A549 (cell line): ENCODE results near the gene EGFL7. TPM values are rescaled to one million over a fixed set of nuclear protein-coding genes. Genes with fewer than 3 reads are reported as not detected.

Experiments
- ATAC-seq, 2 experiments: fragments of 200-7000 bp in 1 of 2; fragments of >200 bp in 1 of 2; cut with Nextera tagmentation in 1 of 2; cut with Tn5 transposase in 1 of 2; 3 replicates each; pipeline versions ENCODE4 v1.8.0 to v1.9.1; 2018 to 2020; ENCODE audit warnings: mild to moderate bottlenecking in 1 of 2, moderate library complexity in 1 of 2
- CTCF ChIA-PET: fragments of 300-600 bp; sonication (Branson Sonifier 250); formaldehyde crosslinking; extraction: SDS; loops from one replicate; lab custom pipeline; 2021; ENCODE audit warnings: antibody characterized with exemption, inconsistent platforms; lab: Yijun Ruan, JAX
- POLR2A ChIA-PET: fragments of 350-600 bp; formaldehyde crosslinking; extraction: SDS; loops from one replicate; lab custom pipeline; 2021; ENCODE audit warnings: antibody characterized with exemption, inconsistent platforms; lab: Yijun Ruan, JAX
- DNase-seq, 2 experiments: peaks; one replicate each; pipeline versions ENCODE4 v3.0.0 to v3.0.0-alpha.2; 2011 to 2016; ENCODE audit warnings: low read depth in 1 of 2, low spot score in 1 of 2
- FAIRE-seq: peaks from 2 replicates; lab custom pipeline; 2011; peaks lifted over from hg19 to GRCh38; lab: Jason Lieb, UNC
- H3K27ac ChIP-seq, 2 experiments: fragments of >200 bp; sonication (Bioruptor Twin); formaldehyde crosslinking; 3 replicates each; pipeline ENCODE4 v1.5.1; 2016 to 2017
- H3K4me1 ChIP-seq: fragments of >200 bp; sonication (Bioruptor Twin); formaldehyde crosslinking; 3 replicates; pipeline ENCODE4 v1.6.1; 2016
- H3K4me2 ChIP-seq: fragments of >200 bp; sonication (Bioruptor Twin); formaldehyde crosslinking; 3 replicates; pipeline ENCODE4 v1.6.1; 2016
- H3K4me3 ChIP-seq: fragments of >200 bp; sonication (Bioruptor Twin); formaldehyde crosslinking; 3 replicates; pipeline ENCODE4 v1.5.1; 2016
- H3K9me3 ChIP-seq: fragments of >200 bp; sonication (Bioruptor Twin); formaldehyde crosslinking; 3 replicates; pipeline ENCODE4 v1.6.1; 2016
- CEBPB ChIP-seq, 2 experiments: fragments of >200 bp in 1 of 2; sonication (Bioruptor Twin) in 1 of 2; formaldehyde crosslinking in 1 of 2; IDR thresholded peaks; 2 replicates each; pipeline ENCODE4 v1.6.1; 2012 to 2016
- CTCF ChIP-seq: fragments of >200 bp; sonication (Bioruptor Twin); formaldehyde crosslinking; IDR thresholded peaks from 3 replicates; pipeline ENCODE4 v1.5.1; 2016
- EHMT2 ChIP-seq: fragments of 200-600 bp; sonication (generic); IDR thresholded peaks from 2 replicates; pipeline ENCODE4 v1.6.1; 2016; ENCODE audit warnings: antibody characterized with exemption, low read depth, mild to moderate bottlenecking, moderate library complexity
- EP300 ChIP-seq, 2 experiments: fragments of >200 bp; sonication (Bioruptor Twin); formaldehyde crosslinking; IDR thresholded peaks; 2 replicates in 1 of 2; 3 replicates in 1 of 2; pipeline ENCODE4 v1.6.1; 2016 to 2017
- ESRRA ChIP-seq: fragments of 150-350 bp; IDR thresholded peaks from 2 replicates; pipeline ENCODE4 v1.6.1; 2014; ENCODE audit warnings: mild to moderate bottlenecking, low read length, borderline replicate concordance
- FOSB ChIP-seq: fragments of 250-450 bp; sonication (Bioruptor Pico); IDR thresholded peaks from 2 replicates; pipeline ENCODE4 v1.5.0; 2020; ENCODE audit warnings: mild to moderate bottlenecking, moderate library complexity
- HDAC2 ChIP-seq: fragments of 200-600 bp; sonication (generic); IDR thresholded peaks from 2 replicates; pipeline ENCODE4 v1.6.1; 2016
- HES2 ChIP-seq: fragments of >200 bp; sonication (Bioruptor Twin); formaldehyde crosslinking; IDR thresholded peaks from 2 replicates; pipeline ENCODE4 v1.6.1; 2016
- HMGXB4 ChIP-seq: fragments of 250-450 bp; sonication (Bioruptor Pico); IDR thresholded peaks from 2 replicates; pipeline ENCODE4 v1.5.0; 2021; ENCODE audit warnings: mild to moderate bottlenecking, moderate library complexity, borderline replicate concordance
- HOXB5 ChIP-seq: fragments of 250-450 bp; sonication (Bioruptor Pico); IDR thresholded peaks from 2 replicates; pipeline ENCODE4 v1.5.0; 2020; ENCODE audit warnings: mild to moderate bottlenecking, moderate library complexity
- JUN ChIP-seq, 2 experiments: fragments of >200 bp; sonication (Bioruptor Twin); formaldehyde crosslinking; IDR thresholded peaks; 2 replicates in 1 of 2; 3 replicates in 1 of 2; pipeline ENCODE4 v1.6.1; 2016 to 2017
- KDM5A ChIP-seq: fragments of 200-600 bp; sonication (generic); IDR thresholded peaks from 2 replicates; pipeline ENCODE4 v1.6.1; 2016; ENCODE audit warnings: antibody characterized with exemption, mild to moderate bottlenecking
- MAZ ChIP-seq: fragments of 150-350 bp; IDR thresholded peaks from 2 replicates; pipeline ENCODE4 v1.6.1; 2014; ENCODE audit warnings: antibody characterized with exemption, low read depth, low read length, borderline replicate concordance
- NPAS2 ChIP-seq: fragments of 250-450 bp; sonication (Bioruptor Pico); IDR thresholded peaks from 2 replicates; pipeline ENCODE4 v1.8.0; 2022; ENCODE audit warnings: mild to moderate bottlenecking, moderate library complexity, borderline replicate concordance
- POLR2A ChIP-seq: IDR thresholded peaks from 2 replicates; pipeline ENCODE4 v1.6.1; 2012; ENCODE audit warnings: mild to moderate bottlenecking, low read length
- POLR2AphosphoS2 ChIP-seq: conservative IDR thresholded peaks from 2 replicates; pipeline ENCODE4 v1.6.1; 2012; ENCODE audit warnings: low read length, improper control_type of control experiment, inconsistent platforms
- REST ChIP-seq: fragments of 200-600 bp; sonication (generic); IDR thresholded peaks from 2 replicates; pipeline ENCODE4 v1.6.1; 2016; ENCODE audit warnings: antibody characterized with exemption, mild to moderate bottlenecking, moderate library complexity
- RFX5 ChIP-seq: fragments of 450-650 bp; IDR thresholded peaks from 2 replicates; pipeline ENCODE4 v1.7.1; 2014; ENCODE audit warnings: antibody characterized with exemption, mild to moderate bottlenecking, moderate library complexity
- RNF2 ChIP-seq: fragments of 200-600 bp; sonication (generic); IDR thresholded peaks from 2 replicates; pipeline ENCODE4 v1.6.1; 2016; ENCODE audit warnings: low read depth, mild to moderate bottlenecking, antibody characterized with exemption, moderate library complexity, borderline replicate concordance
- SMC3 ChIP-seq: fragments of >200 bp; sonication (Bioruptor Twin); formaldehyde crosslinking; IDR thresholded peaks from 3 replicates; pipeline ENCODE4 v1.6.1; 2018; ENCODE audit warnings: inconsistent platforms
- TFCP2L1 ChIP-seq: fragments of 250-450 bp; sonication (Bioruptor Pico); IDR thresholded peaks from 2 replicates; pipeline ENCODE4 v1.5.0; 2021; ENCODE audit warnings: mild to moderate bottlenecking
- TP53 ChIP-seq: fragments of 250-450 bp; sonication (Bioruptor Pico); IDR thresholded peaks from 2 replicates; pipeline ENCODE4 v1.5.0; 2021; ENCODE audit warnings: mild to moderate bottlenecking, moderate library complexity
- ZSCAN20 ChIP-seq: fragments of 250-450 bp; sonication (Bioruptor Pico); IDR thresholded peaks from 2 replicates; pipeline ENCODE4 v1.8.0; 2022; ENCODE audit warnings: mild to moderate bottlenecking, moderate library complexity
- WGBS: methylation state at CpG from one replicate; pipeline ENCODE4 v1.1.6; 2017; ENCODE audit errors: missing lambda C conversion rate; 5-methylcytosine and 5-hydroxymethylcytosine counted together
- polyA plus RNA-seq, 4 experiments: library from polyadenylated mRNA; depleted of rRNA in 3 of 4; stranded (reverse); fragments of >200 nt; fragmentation: RNase III in 1 of 4; extraction: RNeasy Plus Mini Kit Qiagen cat#74134 plus additional on column Dnase treatment in 1 of 4; gene quantifications; 2 replicates in 3 of 4; 3 replicates in 1 of 4; pipeline ENCODE4 v1.2.3, GENCODE V29; 2011 to 2017

Gene EGFL7
- polyA plus RNA-seq, 2 of the 4 experiments (the other 2 are of a cell fraction): 19.9 to 34.4 TPM

GRCh38 chr9:136651860-136652259 is 10.9 kb upstream of the EGFL7 start:
- no peak for DNase-seq
- TF ChIP-seq CEBPB (IDR thresholded peaks at IDR 0.05) (no peak), RFX5 (no peak), POLR2A (no peak), POLR2AphosphoS2 (no peak), KDM5A (no peak), EHMT2 (no peak), ESRRA (no peak), HMGXB4 (CRISPR knock-in tag) (no peak), HOXB5 (CRISPR knock-in tag) (no peak), TP53 (CRISPR knock-in tag) (no peak), EP300 (IDR thresholded peaks at IDR 0.05) (no peak), SMC3 (no peak), MAZ (no peak), TFCP2L1 (CRISPR knock-in tag) (no peak), RNF2 (no peak), ZSCAN20 (no peak), NPAS2 (CRISPR knock-in tag) (no peak), HDAC2 (no peak), JUN (IDR thresholded peaks at IDR 0.05) (no peak), FOSB (CRISPR knock-in tag) (no peak)
- 93% methylated on average over 11 of the region's 11 CpGs for WGBS
- no peak for ATAC-seq
- Histone ChIP-seq H3K9me3 (no peaks in the 10 kb centered on the region), H3K4me1 (peaks cover 3% of the 10 kb centered on the region; the same call in 1 of the 3 replicates), H3K4me3 (no peak overlapping the region), H3K27ac (no peak overlapping the region), H3K4me2 (no peak overlapping the region)
- FAIRE-seq: no peak
- CTCF ChIA-PET: interaction anchor here (1.2 to 3.5 kb wide), 6 partner anchors 20 to 166 kb away, joined by 3 to 14 read pairs (median 8); no protein-coding TSS in a partner anchor
- POLR2A ChIA-PET: no interaction called here

- POLR2A ChIA-PET: no interaction called here
- no peak for ATAC-seq
Observed at GRCh38 chr9:136653323-136654079, 9.2 kb upstream of the EGFL7 start.

More at GRCh38 chr9:136653323-136654079, 9.2 kb upstream of the EGFL7 start:
- FAIRE-seq (no peak), DNase-seq (no peak)
- Histone ChIP-seq H3K4me3 (no peak overlapping the region), H3K9me3 (no peaks in the 10 kb centered on the region), H3K4me1 (peaks cover 3% of the 10 kb centered on the region; the same call in 1 of the 3 replicates), H3K4me2 (no peak overlapping the region), H3K27ac (no peak overlapping the region)
- CTCF ChIA-PET: interaction anchor here (1.4 to 3.5 kb wide), 4 partner anchors 11 to 168 kb away, joined by 3 to 14 read pairs (median 6); no protein-coding TSS in a partner anchor
- TF ChIP-seq CTCF (no peak), JUN (IDR thresholded peaks at IDR 0.05) (no peak), HES2 (no peak), HDAC2 (no peak), EP300 (IDR thresholded peaks at IDR 0.05) (no peak), REST (no peak)
- WGBS: 73% methylated on average over 43 of the region's 43 CpGs
